Keratinocyte (primary cell): Measurements from ENCODE around the gene TIMM10B. TPM values are rescaled to one million over a fixed set of nuclear protein-coding genes. Genes with fewer than 3 reads are reported as not detected.

ENCODE experiments used
- DNase-seq: peaks from one replicate; pipeline ENCODE4 v3.0.0-alpha.2; 2011; ENCODE audit warnings: low read depth, missing footprints, low spot score
- FAIRE-seq: peaks from 2 replicates; lab custom pipeline; 2011; peaks lifted over from hg19 to GRCh38; lab: Jason Lieb, UNC
- H2AFZ ChIP-seq: 2 replicates; pipeline ENCODE4 v1.6.0; 2012; ENCODE audit warnings: low read length, control low read depth, inconsistent platforms; ENCODE audit not compliant: control insufficient read depth
- H3K27ac ChIP-seq: 2 replicates; pipeline ENCODE4 v1.5.1; 2011; ENCODE audit warnings: low read length; ENCODE audit not compliant: control insufficient read depth, insufficient read depth
- H3K27me3 ChIP-seq: 3 replicates; pipeline ENCODE4 v1.6.0; 2011; ENCODE audit warnings: low read length; ENCODE audit not compliant: control insufficient read depth, insufficient read depth; ENCODE audit errors: extremely low read depth
- H3K36me3 ChIP-seq, 2 experiments: 2 replicates in 1 of 2; 3 replicates in 1 of 2; pipeline ENCODE4 v1.5.1; 2011; ENCODE audit warnings: low read length in 2 of 2, mild to moderate bottlenecking in 1 of 2; ENCODE audit not compliant: control insufficient read depth in 2 of 2, insufficient read depth in 2 of 2; ENCODE audit errors: extremely low read depth in 1 of 2
- H3K4me1 ChIP-seq: 3 replicates; pipeline ENCODE4 v1.5.1; 2011; ENCODE audit warnings: low read length; ENCODE audit not compliant: control insufficient read depth, insufficient read depth; ENCODE audit errors: extremely low read depth
- H3K4me2 ChIP-seq: 3 replicates; pipeline ENCODE4 v1.6.0; 2011; ENCODE audit warnings: low read depth, low read length; ENCODE audit not compliant: control insufficient read depth, insufficient read depth; ENCODE audit errors: extremely low read depth
- H3K4me3 ChIP-seq, 3 experiments: fragments of 200-600 bp in 1 of 3; sonication (generic) in 1 of 3; 2 replicates in 2 of 3; 3 replicates in 1 of 3; pipeline ENCODE4 v1.5.1; 2011 to 2016; ENCODE audit warnings: low read length in 3 of 3, mild to moderate bottlenecking in 3 of 3, control low read depth in 2 of 3, inconsistent platforms in 1 of 3, low read depth in 1 of 3, mixed read lengths in 1 of 3, mixed run types in 1 of 3, moderate library complexity in 1 of 3; ENCODE audit not compliant: control insufficient read depth in 2 of 3, insufficient read depth in 2 of 3; ENCODE audit errors: extremely low read depth in 1 of 3
- H3K79me2 ChIP-seq: 2 replicates; pipeline ENCODE4 v1.6.0; 2012; ENCODE audit warnings: low read length; ENCODE audit not compliant: control insufficient read depth, insufficient read depth
- H3K9ac ChIP-seq: 3 replicates; pipeline ENCODE4 v1.6.0; 2011; ENCODE audit warnings: low read length; ENCODE audit not compliant: control insufficient read depth, insufficient read depth; ENCODE audit errors: extremely low read depth
- H3K9me1 ChIP-seq: 3 replicates; pipeline ENCODE4 v1.6.0; 2011; ENCODE audit warnings: low read length; ENCODE audit not compliant: control insufficient read depth, insufficient read depth; ENCODE audit errors: extremely low read depth
- H3K9me3 ChIP-seq: 2 replicates; pipeline ENCODE4 v1.5.1; 2012; ENCODE audit warnings: low read depth, low read length; ENCODE audit not compliant: control insufficient read depth
- H4K20me1 ChIP-seq: 3 replicates; pipeline ENCODE4 v1.6.0; 2011; ENCODE audit warnings: low read length; ENCODE audit not compliant: control insufficient read depth, insufficient read depth; ENCODE audit errors: extremely low read depth
- CTCF ChIP-seq, 3 experiments: IDR thresholded peaks in 1 of 3; conservative IDR thresholded peaks in 1 of 3; optimal IDR thresholded peaks in 1 of 3; 2 replicates in 2 of 3; 3 replicates in 1 of 3; pipeline versions ENCODE3 to v1.5.1; 2011; ENCODE audit warnings: low read length in 3 of 3, mild to moderate bottlenecking in 3 of 3, moderate library complexity in 2 of 3, control low read depth in 1 of 3, inconsistent platforms in 1 of 3; ENCODE audit not compliant: insufficient read depth in 2 of 3; ENCODE audit errors: extremely low read depth in 1 of 3
- EZH2 ChIP-seq: IDR thresholded peaks from one replicate; pipeline ENCODE4 v1.6.1; 2012; ENCODE audit warnings: inconsistent platforms, mild to moderate bottlenecking, low read length, moderate library complexity
- dilution Hi-C: fragments of 300-500 bp; cut with MboI; formaldehyde crosslinking; loops from one replicate; pipeline ENCODE4 v1.7.0; 2020; ENCODE audit warnings: low sequenced_read_pairs; ENCODE audit not compliant: extremely low pct_ligation_motif_present
- polyA plus RNA-seq, 5 experiments: library from polyadenylated mRNA; depleted of rRNA in 3 of 5; stranded (reverse) in 3 of 5; stranded (forward) in 1 of 5; unstranded in 1 of 5; fragments of >200 nt; gene quantifications; 1 replicate in 1 of 5; 2 replicates in 3 of 5; 3 replicates in 1 of 5; pipeline versions ENCODE4 v1.2.1 to v1.2.3, GENCODE V29; 2011 to 2012; ENCODE audit warnings: missing spikeins in 2 of 5, low read depth in 1 of 5, low replicate concordance in 1 of 5

The TIMM10B gene
- polyA plus RNA-seq, 1 donor (not counting 4 experiments of a cell fraction or from before 2014, with no cell fraction given): 34.1 TPM

GRCh38 chr11:6457581-6458320, 23.6 kb upstream of the TIMM10B start:
- Histone ChIP-seq H2AFZ (no peak overlapping the region), H3K79me2 (no peaks in the 10 kb centered on the region), H4K20me1 (no peaks in the 10 kb centered on the region), H3K36me3 (peaks cover 0 to 18% of the 10 kb centered on the region in 2 experiments), H3K27ac (no peak overlapping the region), H3K9me3 (no peaks in the 10 kb centered on the region), H3K4me3 (no peak overlapping the region), H3K4me1 (no peaks in the 10 kb centered on the region), H3K9ac (no peak overlapping the region), H3K4me2 (no peak overlapping the region), H3K27me3 (no peaks in the 10 kb centered on the region), H3K9me1 (no peaks in the 10 kb centered on the region)
- DNase-seq (no peak), FAIRE-seq (no peak)
- no peak for TF ChIP-seq EZH2
- no peak for TF ChIP-seq CTCF (optimal IDR thresholded peaks at IDR 0.05 in 1 of 3, IDR thresholded peaks at IDR 0.05 in 1 of 3, conservative IDR thresholded peaks at IDR 0.05 in 1 of 3; ENCODE audit: extremely low read depth in 1 of 3, insufficient read depth in 2 of 3, low read length in 3 of 3)
- dilution Hi-C loops: no loop called here

- no peak for FAIRE-seq
- dilution Hi-C loops: no loop called here
- Histone ChIP-seq H3K9ac (no peak overlapping the region), H3K4me1 (no peaks in the 10 kb centered on the region), H3K4me3 (no peak overlapping the region), H2AFZ (no peak overlapping the region), H3K79me2 (no peaks in the 10 kb centered on the region), H4K20me1 (no peaks in the 10 kb centered on the region), H3K27ac (no peak overlapping the region), H3K4me2 (no peak overlapping the region), H3K9me1 (peaks cover 3% of the 10 kb centered on the region), H3K9me3 (no peaks in the 10 kb centered on the region), H3K27me3 (no peaks in the 10 kb centered on the region), H3K36me3 (peaks cover 0 to 17% of the 10 kb centered on the region in 2 experiments)
- DNase-seq: no peak
- TF ChIP-seq CTCF (optimal IDR thresholded peaks at IDR 0.05 in 1 of 3, IDR thresholded peaks at IDR 0.05 in 1 of 3, conservative IDR thresholded peaks at IDR 0.05 in 1 of 3; ENCODE audit: extremely low read depth in 1 of 3, insufficient read depth in 2 of 3, low read length in 3 of 3) (no peak), EZH2 (no peak)
Observed at GRCh38 chr11:6458352-6459098, 22.8 kb upstream of the TIMM10B start.
